T-helper 1 cell treated with Interleukin-12 subunit alpha and Interleukin-12 subunit beta and Interleukin-4 antibody, amounts not matched to agents 30 μg/mL and 1 μg/mL, for 36 hours (primary cell): ENCODE results near the gene TEX55.

Source experiments
- H3K27ac Mint-ChIP-seq: one replicate; pipeline ENCODE4 v1.8.0; 2021; ENCODE audit warnings: mild to moderate bottlenecking, mixed read lengths
- H3K27me3 Mint-ChIP-seq: one replicate; pipeline ENCODE4 v1.8.0; 2021; ENCODE audit warnings: low read depth, mixed read lengths
- H3K36me3 Mint-ChIP-seq: one replicate; pipeline ENCODE4 v1.8.0; 2021; ENCODE audit warnings: low read depth, mixed read lengths
- H3K4me1 Mint-ChIP-seq: one replicate; pipeline ENCODE4 v1.8.0; 2021; ENCODE audit warnings: low read depth, mixed read lengths
- H3K4me3 Mint-ChIP-seq: one replicate; pipeline ENCODE4 v1.8.0; 2021; ENCODE audit warnings: mild to moderate bottlenecking, moderate library complexity, mixed read lengths
- H3K9me3 Mint-ChIP-seq: one replicate; pipeline ENCODE4 v1.8.0; 2021; ENCODE audit warnings: mixed read lengths

TEX55 gene

GRCh38 chr3:119177321-119177720 is 31.4 kb downstream of the TEX55 start:
- Mint-ChIP-seq H3K4me3 (no peak overlapping the region), H3K36me3 (no peaks in the 10 kb centered on the region), H3K4me1 (no peaks in the 10 kb centered on the region), H3K27me3 (no peaks in the 10 kb centered on the region), H3K27ac (no peak overlapping the region), H3K9me3 (no peaks in the 10 kb centered on the region)

DNA sequence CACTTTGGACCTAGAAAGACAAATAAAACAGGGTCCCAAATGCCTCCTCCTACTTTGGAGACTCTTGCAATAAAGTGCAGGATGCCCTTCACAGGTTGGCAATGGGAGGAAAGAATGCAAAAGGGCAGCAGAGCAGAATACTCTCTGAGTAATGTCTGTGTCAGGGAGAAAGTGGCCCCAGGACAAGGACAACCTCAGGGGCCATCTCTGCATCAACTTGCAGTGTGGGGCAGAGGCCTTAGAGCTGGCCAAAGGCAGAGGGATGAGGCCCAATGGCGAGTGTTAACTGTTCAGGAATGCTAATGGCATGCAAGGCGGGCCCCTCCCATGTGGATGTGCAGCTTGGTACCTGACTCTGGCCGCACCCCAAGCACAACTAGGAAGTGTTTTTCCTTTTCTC is 35.8 kb downstream of the TEX55 start:
- Mint-ChIP-seq H3K4me3 (no peak overlapping the region), H3K4me1 (no peaks in the 10 kb centered on the region), H3K27ac (no peak overlapping the region), H3K27me3 (no peaks in the 10 kb centered on the region), H3K9me3 (no peaks in the 10 kb centered on the region), H3K36me3 (no peaks in the 10 kb centered on the region)

GRCh38 chr3:119184111-119184510 is 38.1 kb downstream of the TEX55 start:
- H3K9me3 Mint-ChIP-seq: no peaks in the 10 kb centered on the region
- no peaks in the 10 kb centered on the region for H3K4me1 Mint-ChIP-seq
- no peak overlapping the region for H3K27ac Mint-ChIP-seq
- H3K36me3 Mint-ChIP-seq: no peaks in the 10 kb centered on the region
- no peaks in the 10 kb centered on the region for H3K27me3 Mint-ChIP-seq
- H3K4me3 Mint-ChIP-seq: no peak overlapping the region

- Mint-ChIP-seq H3K4me3 (no peak overlapping the region), H3K9me3 (no peaks in the 10 kb centered on the region), H3K4me1 (no peaks in the 10 kb centered on the region), H3K27me3 (no peaks in the 10 kb centered on the region), H3K27ac (no peak overlapping the region), H3K36me3 (no peaks in the 10 kb centered on the region)
Observed at GRCh38 chr3:119184796-119185570, 39.0 kb downstream of the TEX55 start.

GRCh38 chr3:119187266-119187665 is 41.3 kb downstream of the TEX55 start:
- no peaks in the 10 kb centered on the region for H3K9me3 Mint-ChIP-seq
- H3K36me3 Mint-ChIP-seq: no peaks in the 10 kb centered on the region

DNA sequence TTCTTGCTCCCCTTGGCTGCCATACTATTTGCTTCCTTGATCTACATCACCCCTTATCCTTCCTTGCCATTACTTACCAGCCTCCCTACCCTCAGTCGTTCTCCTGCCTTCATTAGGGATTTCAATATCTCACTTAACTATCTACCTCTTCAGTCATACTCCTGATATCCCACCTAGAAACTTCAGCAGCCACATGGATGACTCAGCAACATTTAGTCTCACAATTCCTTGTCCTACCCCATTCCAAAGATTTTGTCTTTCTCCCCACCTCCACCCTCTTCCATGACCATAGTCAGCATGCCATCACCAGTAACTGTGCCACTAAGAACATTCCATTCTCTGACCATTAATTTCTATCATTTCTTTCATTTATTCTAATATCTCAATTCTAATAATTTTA is 45.8 kb downstream of the TEX55 start:
- H3K4me1 Mint-ChIP-seq: no peaks in the 10 kb centered on the region
- no peak overlapping the region for H3K27ac Mint-ChIP-seq
- H3K27me3 Mint-ChIP-seq: no peaks in the 10 kb centered on the region
- H3K36me3 Mint-ChIP-seq: no peaks in the 10 kb centered on the region
- no peak overlapping the region for H3K4me3 Mint-ChIP-seq
- H3K9me3 Mint-ChIP-seq: no peaks in the 10 kb centered on the region

More at GRCh38 chr3:119187266-119187665, 41.3 kb downstream of the TEX55 start:
- Mint-ChIP-seq H3K27ac (no peak overlapping the region), H3K4me1 (no peaks in the 10 kb centered on the region), H3K4me3 (no peak overlapping the region), H3K27me3 (no peaks in the 10 kb centered on the region)

DNA sequence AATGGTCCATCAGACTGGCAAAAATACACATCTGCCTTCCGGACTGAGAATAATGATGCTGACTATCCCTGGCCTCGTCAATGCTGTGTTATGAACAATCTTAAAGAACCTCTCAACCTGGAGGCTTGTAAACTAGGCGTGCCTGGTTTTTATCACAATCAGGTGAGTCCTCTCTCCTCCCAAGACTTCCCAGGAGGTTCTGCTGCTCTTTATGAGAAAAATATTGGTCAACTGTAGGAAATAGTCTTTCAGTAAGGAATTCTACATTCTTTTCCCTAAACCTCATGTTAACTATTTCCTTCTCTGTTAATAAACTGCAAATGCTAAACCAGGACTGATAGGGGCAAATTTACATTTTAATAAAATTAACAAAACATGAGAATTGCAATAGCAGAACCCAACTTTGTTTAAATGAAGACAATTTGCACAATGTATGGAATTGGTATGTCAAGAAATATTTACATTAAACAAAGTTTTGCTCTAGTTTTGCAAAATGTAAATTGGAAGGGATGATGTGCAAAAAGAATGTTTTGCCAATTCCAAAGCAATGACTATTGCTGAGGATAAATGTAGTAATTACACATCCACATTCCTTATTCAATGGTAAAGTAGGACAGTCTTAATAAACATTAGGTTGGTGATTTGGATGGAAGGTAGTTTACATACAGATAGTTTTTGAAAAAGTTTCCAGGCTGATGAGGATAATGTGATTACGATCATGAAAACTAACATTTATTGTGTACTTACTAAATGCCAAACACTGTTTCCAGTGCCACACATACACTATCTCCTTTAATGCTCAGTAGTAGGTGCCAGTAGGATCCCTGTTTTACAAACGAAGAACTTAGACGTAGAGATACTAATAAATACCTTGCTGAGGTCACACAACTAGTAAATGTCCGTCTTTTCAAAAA is 48.5 kb downstream of the TEX55 start:
- no peak overlapping the region for H3K4me3 Mint-ChIP-seq
- no peak overlapping the region for H3K27ac Mint-ChIP-seq
- no peaks in the 10 kb centered on the region for H3K9me3 Mint-ChIP-seq
- no peaks in the 10 kb centered on the region for H3K4me1 Mint-ChIP-seq
- H3K36me3 Mint-ChIP-seq: no peaks in the 10 kb centered on the region
- no peaks in the 10 kb centered on the region for H3K27me3 Mint-ChIP-seq

DNA sequence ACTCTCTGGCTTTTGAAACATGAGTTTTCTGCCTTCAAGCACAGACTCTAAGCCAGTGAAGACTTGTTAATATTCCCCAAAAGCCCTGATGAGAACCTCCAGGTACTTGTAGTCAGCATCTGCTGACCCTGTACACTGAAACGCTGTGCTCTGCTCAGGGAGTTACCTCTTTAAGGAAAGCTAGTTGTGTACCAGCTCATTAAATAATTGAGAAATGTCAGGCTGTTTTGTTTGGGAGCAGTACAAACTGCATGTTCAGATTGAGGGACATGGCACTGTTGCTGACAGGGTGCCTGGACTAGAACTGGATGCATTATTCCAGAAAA is 49.1 kb downstream of the TEX55 start:
- H3K4me1 Mint-ChIP-seq: no peaks in the 10 kb centered on the region
- H3K27ac Mint-ChIP-seq: no peak overlapping the region
- no peaks in the 10 kb centered on the region for H3K27me3 Mint-ChIP-seq
- H3K36me3 Mint-ChIP-seq: no peaks in the 10 kb centered on the region
- no peaks in the 10 kb centered on the region for H3K9me3 Mint-ChIP-seq
- no peak overlapping the region for H3K4me3 Mint-ChIP-seq

- H3K36me3 Mint-ChIP-seq: no peaks in the 10 kb centered on the region
- no peaks in the 10 kb centered on the region for H3K4me1 Mint-ChIP-seq
- no peak overlapping the region for H3K27ac Mint-ChIP-seq
- no peak overlapping the region for H3K4me3 Mint-ChIP-seq
- H3K9me3 Mint-ChIP-seq: no peaks in the 10 kb centered on the region
- no peaks in the 10 kb centered on the region for H3K27me3 Mint-ChIP-seq
Observed at GRCh38 chr3:119195911-119196310, 49.9 kb downstream of the TEX55 start.
